ENCODE data around the gene ZCCHC24. TPM values are rescaled to one million over a fixed set of nuclear protein-coding genes. Genes with fewer than 3 reads are reported as not detected.

The ZCCHC24 gene
- total and polyA plus RNA-seq, 2 of the 8 experiments (the other 6 are each of a cell fraction or from before 2014, with no cell fraction given), result 3.9 to 6.9 TPM

GRCh38 chr10:79405221-79405994, 40.0 kb downstream of the ZCCHC24 start:
- H3K4me1 ChIP-seq (replicated peaks in 1 of 4; ENCODE audit: control insufficient read depth in 3 of 4, insufficient read depth in 4 of 4, low read length in 3 of 4), result peaks cover 0 to 22% (median 11%) of the 10 kb centered on the region in 4 experiments; a peak in 6 of 7 replicates
- no peak overlapping the region for H3K4ac ChIP-seq (replicated peaks; ENCODE audit: insufficient read length, low read depth, low read length)
- no peak overlapping the region for H2BK5ac ChIP-seq (ENCODE audit: low read depth, low read length)
- H2AK5ac ChIP-seq (ENCODE audit: low read depth, low read length), result no peak overlapping the region
- no peak overlapping the region for H3K56ac ChIP-seq (replicated peaks; ENCODE audit: insufficient read length, low read depth, low read length)
- no peak overlapping the region for H3K14ac ChIP-seq (ENCODE audit: insufficient read length)
- H3K27ac ChIP-seq (ENCODE audit: low read depth, low read length), result no peak overlapping the region
- H3K23ac ChIP-seq (ENCODE audit: insufficient read length), result no peak overlapping the region
- H4K5ac ChIP-seq (ENCODE audit: insufficient read length, low read depth, low read length), result no peak overlapping the region
- peak overlapping the region; percentile 83; the same call in 1 of the 2 replicates for H2BK15ac ChIP-seq (ENCODE audit: low read length)
- H3K36me3 ChIP-seq (ENCODE audit: control insufficient read depth in 2 of 4, insufficient read depth in 4 of 4, low read length in 3 of 4), result no peaks in the 10 kb centered on the region
- WGBS, 2 experiments (ENCODE audit: extremely low coverage in 1 of 2, insufficient coverage in 1 of 2, insufficient read length in 1 of 2, insufficient replicate concordance in 2 of 2, low coverage in 1 of 2, low lambda C conversion rate in 2 of 2, missing lambda C conversion rate in 1 of 2), result 75% methylated on average over 12 of the region's 13 CpGs; no CpG with 5 or more reads in 1 of the 2 experiments
- no peaks in the 10 kb centered on the region; a peak in 1 of 7 replicates for H3K27me3 ChIP-seq (replicated peaks in 1 of 4; ENCODE audit: control insufficient read depth in 3 of 4, extremely low read depth in 1 of 4, insufficient read depth in 3 of 4, low read length in 3 of 4)
- DNase-seq (ENCODE audit: low read depth in 1 of 2, low spot score in 2 of 2) (no peak), FAIRE-seq (no peak)
- H3K9me3 ChIP-seq (ENCODE audit: insufficient read depth in 2 of 2, low read depth in 1 of 2, low read length in 1 of 2), result no peaks in the 10 kb centered on the region
- H3K18ac ChIP-seq (ENCODE audit: extremely low read depth, low read length), result no peak overlapping the region
- no peak overlapping the region; a peak in 1 of 4 replicates for H3K4me2 ChIP-seq (ENCODE audit: insufficient read depth in 1 of 2, low read depth in 2 of 2, low read length in 2 of 2)
- H2BK20ac ChIP-seq (ENCODE audit: low read length), result peak overlapping the region; percentile 56; the same call in 1 of the 2 replicates
- no peak overlapping the region for H2AFZ ChIP-seq (ENCODE audit: low read length)
- H3K9ac ChIP-seq (replicated peaks in 1 of 4; ENCODE audit: extremely low read depth in 1 of 4, low read depth in 3 of 4, low read length in 3 of 4), result no peak overlapping the region
- no peak overlapping the region for H3K4me3 ChIP-seq (ENCODE audit: extremely low read depth in 1 of 4, insufficient read depth in 2 of 4, low read depth in 3 of 4, low read length in 4 of 4)
- no peaks in the 10 kb centered on the region for H3K79me2 ChIP-seq (ENCODE audit: control insufficient read depth in 1 of 2, insufficient read depth in 2 of 2, low read length in 2 of 2)
- no peaks in the 10 kb centered on the region for H3K79me1 ChIP-seq (ENCODE audit: low read depth, low read length)
- CTCF ChIA-PET (ENCODE audit: partially characterized antibody), result interaction anchor here (0.7 to 13.1 kb wide), 16 partner anchors 8 to 200 kb away, joined by 3 to 67 read pairs (median 4); partner anchors contain the start of gene ZCCHC24
- POLR2A ChIA-PET (ENCODE audit: partially characterized antibody), result interaction anchor here (0.7 to 2.7 kb wide), 2 partner anchors 19 to 39 kb away, joined by 5 to 6 read pairs; no protein-coding TSS in a partner anchor
- no peaks in the 10 kb centered on the region for H4K20me1 ChIP-seq (replicated peaks in 1 of 2; ENCODE audit: control insufficient read depth in 1 of 2, insufficient read depth in 2 of 2, low read length in 2 of 2)
- H2BK120ac ChIP-seq (replicated peaks; ENCODE audit: low read depth, low read length), result no peak overlapping the region
- no peak for TF ChIP-seq NANOG (IDR thresholded peaks at IDR 0.05; ENCODE audit: insufficient read depth, low read depth, low read length, poor library complexity, severe bottlenecking)
- peak; percentile 76 for TF ChIP-seq MAFK (IDR thresholded peaks at IDR 0.05; ENCODE audit: low read depth, low read length)
- H4K91ac ChIP-seq (replicated peaks; ENCODE audit: insufficient read length, low read length), result peak overlapping the region; percentile 64
- H2BK12ac ChIP-seq (ENCODE audit: low read depth, low read length), result 0 out of 2 replicates have a peak overlapping the region, but pooled peaks have one; percentile 33
- peaks cover 5% of the 10 kb centered on the region; the same call in 1 of the 2 replicates for H3K23me2 ChIP-seq (ENCODE audit: low read depth, low read length)
- peak overlapping the region; percentile 7; the same call in 1 of the 2 replicates for H4K8ac ChIP-seq (ENCODE audit: extremely low read depth, insufficient read depth, low read length)
